Prostate gland (tissue), 2 donors: Measurements from ENCODE around the gene PIK3R3. TPM values are rescaled to one million over a fixed set of nuclear protein-coding genes. Genes with fewer than 3 reads are reported as not detected.

Source experiments
- DNase-seq: peaks from one replicate; pipeline ENCODE4 v3.0.0-alpha.2; 2019; ENCODE audit warnings: low spot score
- H3K27ac ChIP-seq, 2 donors: fragments of 200-600 bp; sonication (generic); 2 replicates each; pipeline ENCODE4 v1.5.1; 2017 to 2019
- H3K27me3 ChIP-seq: fragments of 200-600 bp; sonication (generic); replicated peaks from 2 replicates; pipeline ENCODE4 v1.5.1; 2019; ENCODE audit not compliant: insufficient read depth
- H3K36me3 ChIP-seq, 2 donors: fragments of 200-600 bp; sonication (generic); 1 replicate in 1 of 2; 2 replicates in 1 of 2; pipeline versions ENCODE4 v1.5.1 to v1.8.1; 2017 to 2019
- H3K4me1 ChIP-seq: fragments of 200-600 bp; sonication (generic); replicated peaks from 2 replicates; pipeline ENCODE4 v1.5.1; 2019
- H3K4me3 ChIP-seq, 2 donors: fragments of 200-600 bp; sonication (generic); 2 replicates each; pipeline ENCODE4 v1.5.1; 2017 to 2019
- H3K9me3 ChIP-seq: fragments of 200-600 bp; sonication (generic); 2 replicates; pipeline ENCODE4 v1.5.1; 2017
- POLR2A ChIP-seq: fragments of 450-650 bp; IDR thresholded peaks from one replicate; pipeline ENCODE4 v1.6.1; 2016; ENCODE audit warnings: antibody characterized with exemption, mild to moderate bottlenecking
- POLR2AphosphoS5 ChIP-seq: sonication (generic); formaldehyde crosslinking; IDR thresholded peaks from one replicate; pipeline ENCODE4 v1.6.1; 2017; ENCODE audit warnings: antibody characterized with exemption
- WGBS: methylation state at CpG from one replicate; pipeline ENCODE4 v1.1.5; 2018; 5-methylcytosine and 5-hydroxymethylcytosine counted together
- intact Hi-C: fragments of 100-400 bp; cut with DNase I; formaldehyde crosslinking; loops from one replicate; pipeline ENCODE4 v1.14.2; 2022
- total RNA-seq, 2 donors: library from RNA; depleted of rRNA; stranded (reverse); fragments of >200 nt; gene quantifications; one replicate each; pipeline ENCODE4 v1.1.0, GENCODE V29; 2016
- TF ChIP-seq, protein P1 (sequence below), 4 experiments: fragments of 200-600 bp in 2 of 4; fragments of 450-650 bp in 2 of 4; sonication (generic) in 2 of 4; IDR thresholded peaks; 1 replicate in 3 of 4; 2 replicates in 1 of 4; pipeline ENCODE4 v1.5.1; 2016 to 2019; ENCODE audit warnings: antibody characterized with exemption in 4 of 4, mild to moderate bottlenecking in 2 of 4, moderate library complexity in 2 of 4

PIK3R3 gene
- total RNA-seq, 2 donors from 2014 or later: 9.1 to 26.5 TPM

DNA sequence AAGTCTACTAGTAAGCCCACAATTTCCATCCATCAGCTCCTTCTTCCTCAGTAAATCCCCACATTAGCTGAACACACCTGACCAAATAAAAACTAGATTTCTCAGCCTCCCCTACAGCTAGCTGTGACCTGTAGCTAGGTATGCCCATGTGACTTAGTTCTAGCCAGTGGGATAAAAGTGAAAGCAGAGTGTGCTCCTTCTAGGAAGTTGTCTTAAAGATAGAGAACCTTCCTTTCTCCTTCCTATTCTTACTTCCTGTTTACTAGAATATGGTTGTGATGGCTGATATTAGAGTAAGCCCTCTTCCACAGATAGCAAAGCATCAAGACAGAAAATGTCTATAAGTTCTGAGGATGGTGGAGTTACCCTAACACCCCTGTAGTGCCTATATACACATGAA is 67.0 kb downstream of the PIK3R3 start:
- no peak for DNase-seq
- H3K4me3 ChIP-seq: no peak overlapping the region
- no peaks in the 10 kb centered on the region for H3K4me1 ChIP-seq
- H3K36me3 ChIP-seq: no peaks in the 10 kb centered on the region
- intact Hi-C loops: no loop called here
- H3K27ac ChIP-seq: no peak overlapping the region
- no peaks in the 10 kb centered on the region for H3K27me3 ChIP-seq
- H3K9me3 ChIP-seq: no peaks in the 10 kb centered on the region
- peak; percentile 33 for TF ChIP-seq POLR2AphosphoS5
- no peak for TF ChIP-seq POLR2A
- TF ChIP-seq, protein P1, sequence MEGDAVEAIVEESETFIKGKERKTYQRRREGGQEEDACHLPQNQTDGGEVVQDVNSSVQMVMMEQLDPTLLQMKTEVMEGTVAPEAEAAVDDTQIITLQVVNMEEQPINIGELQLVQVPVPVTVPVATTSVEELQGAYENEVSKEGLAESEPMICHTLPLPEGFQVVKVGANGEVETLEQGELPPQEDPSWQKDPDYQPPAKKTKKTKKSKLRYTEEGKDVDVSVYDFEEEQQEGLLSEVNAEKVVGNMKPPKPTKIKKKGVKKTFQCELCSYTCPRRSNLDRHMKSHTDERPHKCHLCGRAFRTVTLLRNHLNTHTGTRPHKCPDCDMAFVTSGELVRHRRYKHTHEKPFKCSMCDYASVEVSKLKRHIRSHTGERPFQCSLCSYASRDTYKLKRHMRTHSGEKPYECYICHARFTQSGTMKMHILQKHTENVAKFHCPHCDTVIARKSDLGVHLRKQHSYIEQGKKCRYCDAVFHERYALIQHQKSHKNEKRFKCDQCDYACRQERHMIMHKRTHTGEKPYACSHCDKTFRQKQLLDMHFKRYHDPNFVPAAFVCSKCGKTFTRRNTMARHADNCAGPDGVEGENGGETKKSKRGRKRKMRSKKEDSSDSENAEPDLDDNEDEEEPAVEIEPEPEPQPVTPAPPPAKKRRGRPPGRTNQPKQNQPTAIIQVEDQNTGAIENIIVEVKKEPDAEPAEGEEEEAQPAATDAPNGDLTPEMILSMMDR (IDR thresholded peaks at IDR 0.05): no peak

DNA sequence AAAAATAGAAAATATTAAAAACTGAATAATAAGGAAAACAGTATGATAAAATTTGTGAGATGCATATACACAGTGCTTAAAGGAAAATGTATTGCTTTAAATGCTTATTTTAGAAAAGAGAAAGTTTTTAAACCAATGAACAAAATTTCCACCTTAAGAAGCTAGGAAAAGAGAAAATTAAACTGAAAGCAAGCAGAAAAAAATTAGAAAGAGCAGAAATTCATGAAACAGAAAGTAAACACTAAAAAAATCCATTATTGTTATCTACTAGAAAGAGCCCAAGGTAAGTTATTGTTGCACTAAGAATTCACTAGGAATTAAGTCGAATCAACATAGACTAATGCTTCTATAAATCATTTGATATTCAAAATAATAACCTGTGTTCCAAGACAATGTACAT is 67.7 kb downstream of the PIK3R3 start:
- no peak for DNase-seq
- TF ChIP-seq POLR2AphosphoS5: no peak
- TF ChIP-seq, protein P1 (IDR thresholded peaks at IDR 0.05): no peak
- no peak for TF ChIP-seq POLR2A
- Histone ChIP-seq H3K4me3 (no peak overlapping the region), H3K27ac (no peak overlapping the region), H3K36me3 (no peaks in the 10 kb centered on the region), H3K27me3 (no peaks in the 10 kb centered on the region), H3K4me1 (no peaks in the 10 kb centered on the region), H3K9me3 (no peaks in the 10 kb centered on the region)
- intact Hi-C loops: no loop called here
- WGBS: 69% methylated on average over 1 of the region's 1 CpG

DNA sequence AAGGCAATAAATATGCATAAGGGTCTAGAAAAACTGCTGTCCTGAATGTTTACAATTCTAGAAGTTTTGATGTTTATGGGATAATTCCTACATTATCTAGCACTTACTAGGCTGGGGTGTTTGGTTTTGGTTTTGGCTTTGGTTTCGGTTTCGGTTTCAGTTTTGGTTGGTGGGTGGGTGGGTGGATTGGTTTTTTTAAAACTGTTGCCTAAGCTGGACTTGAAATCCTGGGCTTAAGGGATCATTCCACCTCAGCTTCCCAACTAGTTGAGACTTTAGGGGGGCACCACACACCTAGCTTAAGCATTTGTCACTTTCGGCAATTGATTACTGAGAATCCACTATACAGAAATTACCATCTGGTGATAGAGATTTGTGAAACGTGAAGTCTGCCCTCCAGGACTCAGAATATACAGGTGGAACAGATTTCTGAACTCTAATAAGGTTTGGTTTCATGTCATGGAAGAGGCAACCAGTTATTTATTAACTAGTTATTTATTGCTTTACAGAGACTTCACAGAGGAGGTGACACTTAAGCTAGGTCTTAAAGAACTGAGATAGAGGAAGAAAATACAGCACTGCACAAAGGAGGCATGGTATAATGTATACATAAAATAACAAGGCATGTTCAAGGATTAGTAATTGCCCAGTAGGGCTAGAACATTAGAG is 69.6 kb downstream of the PIK3R3 start:
- Histone ChIP-seq H3K36me3 (no peaks in the 10 kb centered on the region), H3K27me3 (no peaks in the 10 kb centered on the region), H3K9me3 (no peaks in the 10 kb centered on the region), H3K27ac (no peak overlapping the region), H3K4me3 (no peak overlapping the region), H3K4me1 (no peaks in the 10 kb centered on the region)
- intact Hi-C loops: no loop called here
- 76% methylated on average over 4 of the region's 4 CpGs for WGBS
- TF ChIP-seq, protein P1 (IDR thresholded peaks at IDR 0.05): no peak
- TF ChIP-seq POLR2A: no peak
- no peak for TF ChIP-seq POLR2AphosphoS5
- DNase-seq: no peak

DNA sequence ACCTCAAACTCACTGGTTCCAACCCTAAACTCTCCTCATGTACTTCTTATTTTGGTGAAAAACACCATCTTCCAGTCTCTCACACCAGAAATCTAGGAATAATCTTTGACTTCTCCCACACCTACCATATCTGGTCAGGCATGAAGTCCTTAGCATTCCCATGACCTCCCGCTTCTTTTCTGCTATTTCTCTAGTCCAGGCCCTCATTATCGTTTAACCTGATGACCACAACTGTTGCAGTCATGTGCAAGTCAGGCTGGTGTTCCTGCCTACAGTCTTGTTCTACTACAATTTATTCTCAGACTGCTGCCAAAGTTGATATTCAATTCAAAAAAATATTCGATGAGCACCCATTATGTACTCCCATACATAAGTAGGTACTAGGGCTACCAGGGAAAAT is 71.3 kb downstream of the PIK3R3 start:
- Histone ChIP-seq H3K9me3 (no peaks in the 10 kb centered on the region), H3K27ac (no peak overlapping the region), H3K4me1 (no peaks in the 10 kb centered on the region), H3K27me3 (no peaks in the 10 kb centered on the region), H3K36me3 (no peaks in the 10 kb centered on the region), H3K4me3 (no peak overlapping the region)
- TF ChIP-seq POLR2AphosphoS5 (no peak), POLR2A (no peak)
- TF ChIP-seq, protein P1 (IDR thresholded peaks at IDR 0.05): no peak
- 61% methylated on average over 3 of the region's 3 CpGs for WGBS
- DNase-seq: no peak
- intact Hi-C loops: no loop called here

DNA sequence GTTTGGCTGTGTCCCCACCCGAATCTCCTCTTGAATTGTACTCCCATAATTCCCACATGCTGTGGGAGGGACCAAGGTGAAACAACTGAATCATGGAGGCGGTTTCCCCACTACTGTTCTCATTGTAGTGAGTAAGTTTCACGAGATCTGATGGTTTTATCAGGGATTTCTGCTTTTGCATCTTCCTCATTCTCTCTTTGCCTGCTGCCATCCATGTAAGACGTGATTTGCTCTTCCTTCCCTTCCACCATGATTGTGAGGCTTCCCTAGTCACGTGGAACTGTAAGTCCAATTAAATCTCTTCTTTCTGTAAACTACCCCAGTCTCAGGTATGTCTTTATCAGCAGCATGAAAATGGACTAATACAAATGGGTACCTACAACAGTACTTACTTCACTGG is 73.5 kb downstream of the PIK3R3 start:
- Histone ChIP-seq H3K4me1 (no peaks in the 10 kb centered on the region), H3K27me3 (no peaks in the 10 kb centered on the region), H3K27ac (no peak overlapping the region), H3K36me3 (no peaks in the 10 kb centered on the region), H3K9me3 (no peaks in the 10 kb centered on the region), H3K4me3 (no peak overlapping the region)
- TF ChIP-seq POLR2AphosphoS5 (no peak), POLR2A (no peak)
- TF ChIP-seq, protein P1 (IDR thresholded peaks at IDR 0.05): no peak
- intact Hi-C loops: no loop called here
- no peak for DNase-seq
- 85% methylated on average over 5 of the region's 5 CpGs for WGBS
